ENCODE data around the gene DNMBP.

The DNMBP gene

DNA sequence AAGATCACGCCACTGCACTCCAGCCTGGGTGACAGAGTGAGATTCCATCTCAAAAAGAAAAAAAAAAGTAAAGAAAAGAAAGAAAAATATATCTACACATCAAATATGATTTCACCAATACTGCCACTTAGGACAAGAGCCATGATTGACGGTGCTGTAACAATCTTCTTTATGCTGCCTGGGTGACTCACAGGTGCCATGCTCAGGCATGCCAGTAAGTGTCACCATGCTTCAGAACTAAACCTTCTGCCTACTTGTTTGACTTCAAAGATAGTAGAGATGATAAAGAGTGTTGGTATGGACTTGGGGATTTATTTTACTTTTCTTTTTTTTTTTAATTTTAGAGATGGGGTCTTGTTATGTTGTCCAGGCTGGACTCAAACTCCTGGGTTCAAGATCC lies 33.6 kb upstream of the DNMBP start:
- no peak for DNase-seq (ENCODE audit: low read depth)
- no peak for TF ChIP-seq CTCF (IDR thresholded peaks at IDR 0.05; ENCODE audit: low read length, missing control alignments)
- no peak overlapping the region for H3K4me3 ChIP-seq (replicated peaks; ENCODE audit: low read depth, low read length)

- no peak for DNase-seq (ENCODE audit: low read depth)
- H3K4me3 ChIP-seq (replicated peaks; ENCODE audit: low read depth, low read length): no peak overlapping the region
- no peak for TF ChIP-seq CTCF (IDR thresholded peaks at IDR 0.05; ENCODE audit: low read length, missing control alignments)
These were observed 31.7 kb upstream of the DNMBP start for GRCh38 chr10:100041306-100042002.

- H3K4me3 ChIP-seq (replicated peaks; ENCODE audit: low read depth, low read length): no peak overlapping the region
- TF ChIP-seq CTCF (IDR thresholded peaks at IDR 0.05; ENCODE audit: low read length, missing control alignments): no peak
- no peak for DNase-seq (ENCODE audit: low read depth)
These were observed 28.9 kb upstream of the DNMBP start for GRCh38 chr10:100038561-100039071.

- DNase-seq (ENCODE audit: low read depth): no peak
- no peak overlapping the region for H3K4me3 ChIP-seq (replicated peaks; ENCODE audit: low read depth, low read length)
- TF ChIP-seq CTCF (IDR thresholded peaks at IDR 0.05; ENCODE audit: low read length, missing control alignments): no peak
These were observed 28.1 kb upstream of the DNMBP start for GRCh38 chr10:100037758-100038315.

GRCh38 chr10:100036850-100037249 lies 27.1 kb upstream of the DNMBP start:
- no peak for TF ChIP-seq CTCF (IDR thresholded peaks at IDR 0.05; ENCODE audit: low read length, missing control alignments)
- no peak for DNase-seq (ENCODE audit: low read depth)
- H3K4me3 ChIP-seq (replicated peaks; ENCODE audit: low read depth, low read length): no peak overlapping the region

DNA sequence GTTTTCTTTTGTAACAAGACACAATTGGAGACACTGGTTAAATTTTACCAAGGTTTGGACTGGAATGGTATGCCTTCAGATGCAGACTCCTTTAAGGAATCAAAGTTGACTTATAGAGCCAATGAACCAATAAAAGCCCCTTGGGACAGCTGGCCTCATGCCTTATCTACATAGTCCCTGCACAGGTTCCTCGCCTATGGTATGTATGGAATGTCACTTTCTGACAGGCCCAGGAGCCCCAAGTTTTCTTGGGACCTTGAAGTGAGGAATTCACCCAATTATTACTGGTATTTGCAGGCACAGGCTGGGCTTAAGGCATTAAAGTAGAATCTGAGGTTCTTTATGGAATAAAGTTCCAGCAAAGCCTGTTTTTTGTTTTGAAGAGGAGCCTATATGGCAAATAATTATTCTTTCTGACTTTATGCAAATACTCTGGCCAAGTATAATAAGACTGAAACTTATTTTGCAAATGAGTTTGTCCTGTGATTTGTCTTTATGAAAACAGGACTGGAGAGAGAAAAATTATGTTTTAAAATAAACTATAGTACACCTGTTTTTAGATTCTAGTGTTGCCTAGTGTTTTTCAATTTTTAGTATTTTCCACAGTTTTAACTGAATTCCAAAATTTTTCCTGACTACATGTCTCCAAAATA lies 24.1 kb upstream of the DNMBP start:
- TF ChIP-seq CTCF (IDR thresholded peaks at IDR 0.05; ENCODE audit: low read length, missing control alignments): no peak
- H3K4me3 ChIP-seq (replicated peaks; ENCODE audit: low read depth, low read length): no peak overlapping the region
- DNase-seq (ENCODE audit: low read depth): no peak

Data from fibroblast of pulmonary artery (primary cell).